ENCODE results near the gene EFEMP2. TPM values are rescaled to one million over a fixed set of nuclear protein-coding genes. Genes with fewer than 3 reads are reported as not detected.

The EFEMP2 gene
- total and polyA plus RNA-seq, 2 donors (not counting 3 experiments of a cell fraction or from before 2014, with no cell fraction given), result 81.7 to 207 TPM

- peak overlapping the region; percentile 13 to 74 (median 66) for H3K4me3 ChIP-seq (replicated peaks in 1 of 3; ENCODE audit: insufficient read depth in 1 of 3, low read depth in 1 of 3, low read length in 3 of 3)
- peak overlapping the region; percentile 83 for H2AFZ ChIP-seq (ENCODE audit: low read depth, low read length)
- H3K9me3 ChIP-seq (replicated peaks; ENCODE audit: control insufficient read depth, insufficient read depth, low read length), result no peaks in the 10 kb centered on the region
- peaks cover under 1 to 3% of the 10 kb centered on the region in 2 experiments for H3K27me3 ChIP-seq (ENCODE audit: control insufficient read depth in 2 of 2, insufficient read depth in 2 of 2, low read length in 2 of 2)
- no peak overlapping the region for H3K27ac ChIP-seq (ENCODE audit: insufficient read depth, low read depth, low read length)
- H3K4me2 ChIP-seq (ENCODE audit: insufficient read depth, low read length), result peak overlapping the region; percentile 48
- H3K9ac ChIP-seq (replicated peaks; ENCODE audit: extremely low read depth, insufficient read depth, low read length), result peak overlapping the region; percentile 30
- ChIA-PET CTCF (interaction anchor here (0.6 to 6.5 kb wide), 27 partner anchors 9 to 225 kb away, joined by 3 to 109 read pairs (median 5); partner anchors contain the start of genes AP5B1, KAT5, RNASEH2C and SIPA1), POLR2A (interaction anchor here (0.5 to 0.6 kb wide), 4 partner anchors 31 to 224 kb away, joined by 3 to 5 read pairs (median 4); no protein-coding TSS in a partner anchor)
- H3K79me2 ChIP-seq (ENCODE audit: control insufficient read depth, insufficient read depth, low read length), result no peaks in the 10 kb centered on the region
- FAIRE-seq (no peak), DNase-seq (ENCODE audit: low read depth, low spot score) (no peak)
- TF ChIP-seq CTCF (IDR thresholded peaks at IDR 0.05; ENCODE audit: extremely low read depth in 1 of 2, insufficient read depth in 1 of 2, low read depth in 1 of 2, low read length in 2 of 2) (no peak), EZH2 (IDR thresholded peaks at IDR 0.05; ENCODE audit: borderline replicate concordance, low read depth, low read length, severe bottlenecking) (no peak), GATA2 (IDR thresholded peaks at IDR 0.05; ENCODE audit: insufficient read depth, insufficient read length, low read depth, low read length) (no peak), MAX (IDR thresholded peaks at IDR 0.05; ENCODE audit: insufficient read depth, insufficient read length) (no peak), POLR2AphosphoS5 (IDR thresholded peaks at IDR 0.05; ENCODE audit: insufficient read depth, low read depth, low read length) (no peak), FOS (IDR thresholded peaks at IDR 0.05; ENCODE audit: borderline replicate concordance, insufficient read depth, low read length) (no peak), JUN (IDR thresholded peaks at IDR 0.05; ENCODE audit: borderline replicate concordance, insufficient read depth, insufficient read length, low read depth) (no peak), MYC (IDR thresholded peaks at IDR 0.05; ENCODE audit: low read depth, low read length) (no peak), POLR2A (IDR thresholded peaks at IDR 0.05; ENCODE audit: low read depth, low read length) (no peak)
- H3K9me1 ChIP-seq (replicated peaks; ENCODE audit: control insufficient read depth, extremely low read depth, insufficient read depth, low read length), result no peaks in the 10 kb centered on the region
- H4K20me1 ChIP-seq (replicated peaks; ENCODE audit: control insufficient read depth, extremely low read depth, insufficient read depth, low read length), result no peaks in the 10 kb centered on the region
- dilution Hi-C loops (cut with MboI; ENCODE audit: extremely low pct_ligation_motif_present, low sequenced_read_pairs) (no loop called here), intact Hi-C loops (cut with micrococcal nuclease) (no loop called here)
- H3K4me1 ChIP-seq (ENCODE audit: control insufficient read depth, extremely low read depth, insufficient read depth, low read length), result no peaks in the 10 kb centered on the region
- TSS peak; percentile 50 for BruUV-seq (replicated peaks)
- no peaks in the 10 kb centered on the region for H3K36me3 ChIP-seq (ENCODE audit: control insufficient read depth in 2 of 2, extremely low read depth in 1 of 2, insufficient read depth in 2 of 2, low read length in 2 of 2)
Observed at GRCh38 chr11:65817312-65817834, 55.2 kb downstream of the EFEMP2 start.
